ENCODE results near the gene CELA2A. TPM values are rescaled to one million over a fixed set of nuclear protein-coding genes. Genes with fewer than 3 reads are reported as not detected.
A peak's percentile ranks its signal among the peaks of the same experiment; 100 is the strongest.

Gene CELA2A
- total RNA-seq (2013; cell fraction: nucleolus; rRNA removed): not detected in 2 replicates
- total RNA-seq (2014; rRNA removed): not detected in 2 replicates
- not detected in 2 replicates for total RNA-seq (2014; rRNA removed; fragmentation: Illumina TruSeq; extraction: Trizol)
- total RNA-seq (2021): 0.90 and 1.5 TPM in 2 replicates
- polyA plus RNA-seq (2011; ENCODE audit: low read depth): not detected
- not detected in 2 replicates for polyA plus RNA-seq (2011; rRNA removed)
- not detected in 2 replicates for polyA plus RNA-seq (2011; cell fraction: cytosol; rRNA removed)
- not detected in 2 replicates for polyA plus RNA-seq (2011; cell fraction: nucleus; rRNA removed)
- polyA plus RNA-seq (2012): not detected in 2 replicates
- polyA plus RNA-seq (2014; fragmentation: Illumina TruSeq; extraction: Trizol): not detected in 2 replicates
- polyA plus RNA-seq (2014; fragmentation: Nextera tagmentation; extraction: Ambion mirVana): not detected
- polyA plus RNA-seq (2014; rRNA removed): not detected in 2 replicates
- not detected for polyA plus RNA-seq (2016; fragmentation: Nextera tagmentation; extraction: Ambion mirVana)
- not detected in 2 replicates for polyA minus RNA-seq (2011; rRNA and poly(A)+ RNA removed)
- polyA minus RNA-seq (2011; cell fraction: cytosol; rRNA and poly(A)+ RNA removed): not detected in 2 replicates
- not detected in 2 replicates for polyA minus RNA-seq (2011; cell fraction: nucleus; rRNA and poly(A)+ RNA removed)
- not detected for Bru-seq, nascent RNA
- percentile 10 among the genes with signal in this experiment for BruChase-seq, experiment 1, labeled RNA remaining after a 6-hour chase
- not detected for BruChase-seq, experiment 2, labeled RNA remaining after a 2-hour chase
- long read RNA-seq, experiment 1: 0 reads
- long read RNA-seq, experiment 2: 0 reads

- in situ Hi-C loops (cut with MboI) (no loop called here), intact Hi-C loops (cut with micrococcal nuclease; ENCODE audit: unreplicated experiment) (no loop called here)
- ChIA-PET POLR2A (no interaction called here), RAD21 (ENCODE audit: unreplicated experiment) (no interaction called here), SMC1A (ENCODE audit: uncharacterized antibody, unreplicated experiment) (interaction anchor here (0.7 kb wide), 1 partner anchor 208 kb away, joined by 3 read pairs; no protein-coding TSS in a partner anchor), CTCF (no interaction called here)
- Histone ChIP-seq H3K4me1 (ENCODE audit: control insufficient read depth, insufficient read depth, low read length) (peaks cover 4% of the 10 kb centered on the region), H3K4me2 (ENCODE audit: control insufficient read depth, insufficient read depth) (peak within 1 kb of the TSS; percentile 17; the same call in 1 of the 2 replicates), H3K27me3 (replicated peaks in 1 of 2; ENCODE audit: control insufficient read depth in 2 of 2, insufficient read depth in 2 of 2, low read length in 1 of 2) (no peaks in the 10 kb centered on the region; a peak in 1 of 4 replicates), H2AFZ (ENCODE audit: control insufficient read depth, low read depth, low read length) (no peak within 1 kb of the TSS), H3K9ac (ENCODE audit: control insufficient read depth, insufficient read depth, low read length) (no peak within 1 kb of the TSS), H3K79me2 (ENCODE audit: control insufficient read depth, insufficient read depth, low read length) (no peaks in the 10 kb centered on the region), H4K20me1 (ENCODE audit: control insufficient read depth, insufficient read depth) (no peaks in the 10 kb centered on the region), H3K27ac (ENCODE audit: control insufficient read depth, insufficient read depth) (no peak within 1 kb of the TSS), H3K36me3 (ENCODE audit: control insufficient read depth in 2 of 2, insufficient read depth in 2 of 2, low read length in 1 of 2) (no peaks in the 10 kb centered on the region), H3K4me3 (no peak within 1 kb of the TSS), H3K9me3 (replicated peaks; ENCODE audit: control insufficient read depth, insufficient read depth, low read length) (no peaks in the 10 kb centered on the region; the same call in 2 of the 3 replicates)
- no TSS peak for BruUV-seq (replicated peaks)
- no peak for ATAC-seq
- 75% methylated on average over 8 of the region's 8 CpGs for WGBS (ENCODE audit: insufficient coverage, insufficient replicate concordance, low lambda C conversion rate, missing lambda C conversion rate)
- no peak for FAIRE-seq
- TF ChIP-seq LARP7 (IDR thresholded peaks at IDR 0.05): no peak
- TF ChIP-seq ASH2L (IDR thresholded peaks at IDR 0.05; ENCODE audit: borderline replicate concordance, low read depth): no peak
- TF ChIP-seq MXI1 (IDR thresholded peaks at IDR 0.05; ENCODE audit: low read depth, low read length): no peak
- no peak for DNase-seq (ENCODE audit: low read depth, low spot score)
Measured at GRCh38 chr1:15456313-15456954, at the start of gene CELA2A. Gene CELA2A (plus strand): TSS chr1:15456732. CDS start chr1:15456754, 22 bp downstream.

- CTCF ChIA-PET: interaction anchor here (1.1 to 1.6 kb wide), 3 partner anchors 9 to 83 kb away, joined by 4 read pairs; no protein-coding TSS in a partner anchor
- DNase-seq (ENCODE audit: low read depth, low spot score): no peak
- peaks cover 10% of the 10 kb centered on the region; the same call in 1 of the 2 replicates for H3K4me1 ChIP-seq (ENCODE audit: control insufficient read depth, insufficient read depth, low read length)
- POLR2A ChIA-PET: no interaction called here
- SMC1A ChIA-PET (ENCODE audit: uncharacterized antibody, unreplicated experiment): no interaction called here
- in situ Hi-C loops (cut with MboI) (no loop called here), intact Hi-C loops (cut with micrococcal nuclease; ENCODE audit: unreplicated experiment) (no loop called here)
- no peak overlapping the region for H3K4me2 ChIP-seq (ENCODE audit: control insufficient read depth, insufficient read depth)
- no peak overlapping the region for H3K4me3 ChIP-seq
- WGBS (ENCODE audit: insufficient coverage, insufficient replicate concordance, low lambda C conversion rate, missing lambda C conversion rate): 25% methylated on average over 7 of the region's 7 CpGs
- H2AFZ ChIP-seq (ENCODE audit: control insufficient read depth, low read depth, low read length): no peak overlapping the region
- no TSS peak for BruUV-seq (replicated peaks)
- no peak overlapping the region for H3K27ac ChIP-seq (ENCODE audit: control insufficient read depth, insufficient read depth)
- no peaks in the 10 kb centered on the region for H3K9me3 ChIP-seq (replicated peaks; ENCODE audit: control insufficient read depth, insufficient read depth, low read length)
- peaks cover 0 to 3% of the 10 kb centered on the region in 2 experiments; a peak in 1 of 4 replicates for H3K27me3 ChIP-seq (replicated peaks in 1 of 2; ENCODE audit: control insufficient read depth in 2 of 2, insufficient read depth in 2 of 2, low read length in 1 of 2)
- no peak for TF ChIP-seq SP1 (IDR thresholded peaks at IDR 0.05; ENCODE audit: low read depth, low read length)
- TF ChIP-seq BCL3 (IDR thresholded peaks at IDR 0.05; ENCODE audit: borderline replicate concordance, insufficient read depth, low read depth, low read length, poor library complexity, severe bottlenecking): no peak
- no peak for TF ChIP-seq YY1 (IDR thresholded peaks at IDR 0.05; ENCODE audit: low read depth, low read length)
- no peak for TF ChIP-seq RBBP5 (conservative IDR thresholded peaks at IDR 0.05)
- no peak for TF ChIP-seq SREBF1 (IDR thresholded peaks at IDR 0.05; ENCODE audit: low read length)
- no peak for TF ChIP-seq SPI1 (IDR thresholded peaks at IDR 0.05; ENCODE audit: borderline replicate concordance, insufficient read depth, low read depth, low read length)
- no peak for TF ChIP-seq ZNF24 (IDR thresholded peaks at IDR 0.05)
- TF ChIP-seq TAF1 (IDR thresholded peaks at IDR 0.05; ENCODE audit: borderline replicate concordance, low read depth, low read length): no peak
- TF ChIP-seq TCF3 (IDR thresholded peaks at IDR 0.05; ENCODE audit: borderline replicate concordance, insufficient read depth, low read depth, low read length): no peak
- no peak for TF ChIP-seq NFYB (IDR thresholded peaks at IDR 0.05; ENCODE audit: insufficient read depth, low read depth, low read length)
- ATAC-seq: no peak
- FAIRE-seq: no peak
- no peak overlapping the region for H3K9ac ChIP-seq (ENCODE audit: control insufficient read depth, insufficient read depth, low read length)
- no peaks in the 10 kb centered on the region for H3K36me3 ChIP-seq (ENCODE audit: control insufficient read depth in 2 of 2, insufficient read depth in 2 of 2, low read length in 1 of 2)
- RAD21 ChIA-PET (ENCODE audit: unreplicated experiment): no interaction called here
- no peaks in the 10 kb centered on the region for H4K20me1 ChIP-seq (ENCODE audit: control insufficient read depth, insufficient read depth)
- peaks cover 29% of the 10 kb centered on the region for H3K79me2 ChIP-seq (ENCODE audit: control insufficient read depth, insufficient read depth, low read length)
Measured at GRCh38 chr1:15407580-15407979, 49.0 kb upstream of the CELA2A start.
